ENCODE results near the gene SMARCD3. TPM values are rescaled to one million over a fixed set of nuclear protein-coding genes. Genes with fewer than 3 reads are reported as not detected.

Gene SMARCD3
- total and polyA plus RNA-seq, 9 of the 15 experiments (the other 6 are each of a cell fraction or from before 2014, with no cell fraction given) = 0.43 to 3.6 (median 2.6) TPM

- TF ChIP-seq ZNF280A (IDR thresholded peaks at IDR 0.05; ENCODE audit: low read depth, partially characterized antibody) (no peak), XRCC3 (IDR thresholded peaks at IDR 0.05) (no peak), ZNF77 (CRISPR knock-in tag; IDR thresholded peaks at IDR 0.05) (no peak), HINFP (tag; conservative IDR thresholded peaks at IDR 0.05; ENCODE audit: low read depth) (no peak), TRIM24 (IDR thresholded peaks at IDR 0.05) (no peak), CCNT2 (IDR thresholded peaks at IDR 0.05; ENCODE audit: borderline replicate concordance, extremely low read depth, insufficient read length, low read depth, low read length) (no peak), SMAD3 (CRISPR knock-in tag; conservative IDR thresholded peaks at IDR 0.05) (no peak), SOX6 (IDR thresholded peaks at IDR 0.05) (peak; percentile 80), POLR2AphosphoS2 (IDR thresholded peaks at IDR 0.05; ENCODE audit: low read length) (no peak), SLC30A9 (CRISPR knock-in tag; IDR thresholded peaks at IDR 0.05) (no peak), NR0B1 (IDR thresholded peaks at IDR 0.05; ENCODE audit: partially characterized antibody) (no peak), FOXJ2 (tag; IDR thresholded peaks at IDR 0.05) (no peak), ZBTB9 (CRISPR knock-in tag; IDR thresholded peaks at IDR 0.05) (no peak), ADNP (tag; IDR thresholded peaks at IDR 0.05) (no peak), PRPF4 (IDR thresholded peaks at IDR 0.05; ENCODE audit: insufficient read depth, low read depth, low read length, poor library complexity, severe bottlenecking) (no peak), TBL1XR1 (IDR thresholded peaks at IDR 0.05; ENCODE audit: low read length in 2 of 2) (0 out of 4 replicates have a peak, but pooled peaks of 1 of the 2 experiments have one; percentile 65), GMEB1 (CRISPR knock-in tag; IDR thresholded peaks at IDR 0.05) (no peak)
These were observed 41.6 kb downstream of the SMARCD3 start (continued) for GRCh38 chr7:151206914-151207313.

Data from K562 (cell line).